ENCODE results near the gene DCUN1D3. TPM values are rescaled to one million over a fixed set of nuclear protein-coding genes. Genes with fewer than 3 reads are reported as not detected.

DCUN1D3 gene
- total and polyA plus RNA-seq, 7 donors, result 3.0 to 21.6 (median 10.8) TPM

DNA sequence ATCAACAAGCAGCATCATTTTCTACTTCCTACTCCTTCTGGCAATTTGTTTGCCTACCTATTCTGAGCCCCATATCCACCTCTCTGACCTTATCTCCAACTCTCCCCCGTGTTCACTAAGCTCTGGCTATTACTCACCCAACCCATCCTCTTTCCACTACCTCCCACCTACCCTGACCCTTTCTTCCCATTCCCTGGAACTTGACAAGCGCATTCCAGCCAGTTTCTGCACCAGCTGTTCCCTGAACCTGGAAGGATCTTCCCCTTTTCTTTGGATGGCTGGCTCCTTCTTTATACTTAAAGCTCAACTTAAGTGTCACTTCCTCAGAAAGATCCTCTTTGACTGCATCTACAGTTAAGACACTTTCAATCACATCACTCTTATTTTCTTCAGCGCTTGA, 2.2 kb downstream of the DCUN1D3 start:
- Histone ChIP-seq H3K27me3 (no peaks in the 10 kb centered on the region), H3K4me1 (peaks cover 0 to 66% (median 46%) of the 10 kb centered on the region in 4 donors), H3K4me3 (no peak overlapping the region), H3K36me3 (peaks cover 0 to 28% (median 4%) of the 10 kb centered on the region in 4 donors), H3K9me3 (no peaks in the 10 kb centered on the region), H3K27ac (peak overlapping the region in 3 of 4 donors; percentile 96 to 99 (median 98))
- DNase-seq, result no peak
- WGBS, 2 donors, result 70 to 81% methylated on average over 3 of the region's 3 CpGs
- intact Hi-C loops (cut with DNase I), result no loop called here
- TF ChIP-seq POLR2AphosphoS5 (IDR thresholded peaks at IDR 0.05), result no peak
- TF ChIP-seq, protein P1, sequence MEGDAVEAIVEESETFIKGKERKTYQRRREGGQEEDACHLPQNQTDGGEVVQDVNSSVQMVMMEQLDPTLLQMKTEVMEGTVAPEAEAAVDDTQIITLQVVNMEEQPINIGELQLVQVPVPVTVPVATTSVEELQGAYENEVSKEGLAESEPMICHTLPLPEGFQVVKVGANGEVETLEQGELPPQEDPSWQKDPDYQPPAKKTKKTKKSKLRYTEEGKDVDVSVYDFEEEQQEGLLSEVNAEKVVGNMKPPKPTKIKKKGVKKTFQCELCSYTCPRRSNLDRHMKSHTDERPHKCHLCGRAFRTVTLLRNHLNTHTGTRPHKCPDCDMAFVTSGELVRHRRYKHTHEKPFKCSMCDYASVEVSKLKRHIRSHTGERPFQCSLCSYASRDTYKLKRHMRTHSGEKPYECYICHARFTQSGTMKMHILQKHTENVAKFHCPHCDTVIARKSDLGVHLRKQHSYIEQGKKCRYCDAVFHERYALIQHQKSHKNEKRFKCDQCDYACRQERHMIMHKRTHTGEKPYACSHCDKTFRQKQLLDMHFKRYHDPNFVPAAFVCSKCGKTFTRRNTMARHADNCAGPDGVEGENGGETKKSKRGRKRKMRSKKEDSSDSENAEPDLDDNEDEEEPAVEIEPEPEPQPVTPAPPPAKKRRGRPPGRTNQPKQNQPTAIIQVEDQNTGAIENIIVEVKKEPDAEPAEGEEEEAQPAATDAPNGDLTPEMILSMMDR (IDR thresholded peaks at IDR 0.05), result no peak
- TF ChIP-seq EP300 (IDR thresholded peaks at IDR 0.05), result no peak
- TF ChIP-seq POLR2A (IDR thresholded peaks at IDR 0.05), result no peak

DNA sequence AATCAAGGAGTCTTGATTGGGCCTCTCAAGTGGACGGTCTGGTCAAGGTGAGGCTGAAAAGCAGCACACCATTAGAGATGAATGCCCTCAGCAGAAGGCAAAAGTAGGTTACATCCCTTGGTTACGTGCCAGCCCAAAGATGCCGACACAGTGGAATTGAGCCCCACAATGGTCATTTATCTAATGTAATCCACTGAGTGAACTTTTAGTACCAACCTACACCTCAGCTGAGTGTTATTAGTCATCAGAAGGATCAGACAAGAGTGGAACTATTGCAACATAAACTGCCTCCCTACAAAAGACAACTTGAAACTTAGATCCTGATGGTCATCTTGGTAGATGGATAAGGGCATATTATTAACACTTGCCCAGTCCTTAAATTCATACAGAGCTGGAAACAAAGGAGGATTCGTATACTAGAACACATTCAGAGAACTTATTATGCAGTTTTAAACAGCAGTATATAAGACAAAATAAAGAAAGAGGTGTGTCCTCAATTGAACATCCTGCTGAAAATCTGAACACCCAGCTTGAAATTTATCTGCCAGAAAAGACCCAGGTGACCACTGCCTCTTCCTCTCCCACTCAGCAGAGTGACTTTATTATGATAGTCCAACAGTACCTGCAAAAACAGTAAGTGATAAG, 2.8 kb downstream of the DCUN1D3 start:
- Histone ChIP-seq H3K4me1 (peaks cover 0 to 66% (median 41%) of the 10 kb centered on the region in 4 donors), H3K36me3 (peaks cover 0 to 29% (median 4%) of the 10 kb centered on the region in 4 donors), H3K27me3 (no peaks in the 10 kb centered on the region), H3K4me3 (no peak overlapping the region), H3K9me3 (no peaks in the 10 kb centered on the region), H3K27ac (peak overlapping the region in 3 of 4 donors; percentile 96 to 99 (median 98))
- no peak for DNase-seq
- WGBS, 2 donors, result 91 to 96% methylated on average over 4 of the region's 4 CpGs
- TF ChIP-seq EP300 (IDR thresholded peaks at IDR 0.05) (no peak), POLR2AphosphoS5 (IDR thresholded peaks at IDR 0.05) (no peak), POLR2A (IDR thresholded peaks at IDR 0.05) (no peak)
- TF ChIP-seq, protein P1 (IDR thresholded peaks at IDR 0.05), result no peak
- intact Hi-C loops (cut with DNase I), result no loop called here

DNA sequence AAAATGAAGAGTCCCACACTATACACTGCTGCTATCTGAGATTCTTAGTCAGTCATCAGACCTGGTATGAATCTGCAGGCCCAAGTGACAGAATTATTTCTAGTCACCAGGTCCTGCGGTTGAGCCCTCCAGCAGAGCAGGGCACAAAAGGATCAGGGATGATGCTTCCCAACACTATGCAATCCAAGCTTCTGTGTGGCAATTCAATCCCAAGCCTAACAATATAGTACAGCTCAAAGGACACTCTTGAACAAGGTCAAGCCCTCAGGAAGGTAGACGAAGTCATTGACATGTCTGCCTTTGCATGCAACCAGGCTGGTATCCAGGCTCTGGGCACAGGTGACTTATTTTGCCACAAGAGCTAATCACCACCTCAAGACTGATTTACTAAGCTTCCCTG, 5.8 kb downstream of the DCUN1D3 start:
- 93 to 95% methylated on average over 2 of the region's 2 CpGs for WGBS, 2 donors
- Histone ChIP-seq H3K36me3 (peaks cover 0 to 40% (median 4%) of the 10 kb centered on the region in 4 donors), H3K27ac (no peak overlapping the region), H3K9me3 (no peaks in the 10 kb centered on the region), H3K27me3 (no peaks in the 10 kb centered on the region), H3K4me3 (no peak overlapping the region), H3K4me1 (peaks cover 0 to 71% (median 40%) of the 10 kb centered on the region in 4 donors)
- TF ChIP-seq EP300 (IDR thresholded peaks at IDR 0.05) (no peak), POLR2A (IDR thresholded peaks at IDR 0.05) (no peak), POLR2AphosphoS5 (IDR thresholded peaks at IDR 0.05) (no peak)
- TF ChIP-seq, protein P1 (IDR thresholded peaks at IDR 0.05), result no peak
- intact Hi-C loops (cut with DNase I), result no loop called here
- DNase-seq, result no peak

DNA sequence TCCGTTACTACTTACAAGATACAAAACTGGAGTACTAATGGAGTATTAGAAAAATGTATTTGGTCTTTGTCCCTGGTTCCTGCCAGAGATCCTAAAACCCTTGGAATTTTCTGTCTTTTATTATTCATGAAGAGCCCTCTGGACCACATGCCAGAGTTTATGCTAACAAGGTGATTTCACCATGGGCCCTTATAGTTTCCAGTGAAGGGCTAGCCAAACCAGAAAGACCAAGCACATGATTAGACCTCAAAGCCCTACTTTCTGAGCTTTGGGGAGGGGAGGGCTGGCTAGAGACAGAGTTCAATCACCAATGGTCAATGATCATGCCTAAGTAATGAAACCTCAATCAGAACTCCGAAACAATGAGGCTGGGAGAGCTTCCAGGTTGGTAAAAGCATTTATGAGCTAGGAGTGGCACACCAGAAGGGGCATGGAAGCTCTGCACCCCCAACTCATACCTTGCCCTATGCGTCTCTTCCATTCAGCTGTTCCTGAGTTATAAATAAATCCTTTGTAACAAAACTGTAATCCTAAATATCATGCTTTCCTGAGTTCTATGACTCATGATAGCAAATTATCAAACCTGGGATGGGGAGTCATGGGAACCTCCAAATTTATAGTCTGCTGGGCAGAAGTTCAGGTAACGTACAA, 10.4 kb downstream of the DCUN1D3 start:
- 33 to 79% methylated on average over 4 of the region's 4 CpGs for WGBS, 2 donors
- H3K4me1 ChIP-seq, result peaks cover 0 to 48% (median 30%) of the 10 kb centered on the region in 4 donors

More for the DNA sequence above, 10.4 kb downstream of the DCUN1D3 start:
- DNase-seq, result no peak
- peaks cover 0 to 28% (median 4%) of the 10 kb centered on the region in 4 donors for H3K36me3 ChIP-seq
- intact Hi-C loops (cut with DNase I), result no loop called here
- H3K4me3 ChIP-seq, result no peak overlapping the region
- H3K9me3 ChIP-seq, result no peaks in the 10 kb centered on the region
- H3K27me3 ChIP-seq, result no peaks in the 10 kb centered on the region
- no peak overlapping the region for H3K27ac ChIP-seq
- TF ChIP-seq EP300 (IDR thresholded peaks at IDR 0.05), result no peak
- TF ChIP-seq, protein P1 (IDR thresholded peaks at IDR 0.05), result no peak
- TF ChIP-seq POLR2AphosphoS5 (IDR thresholded peaks at IDR 0.05), result no peak
- TF ChIP-seq POLR2A (IDR thresholded peaks at IDR 0.05), result no peak
